Activated effector memory CD4-positive, alpha-beta T cell treated with Interleukin-2 at 50 U/mL for 16 hours (primary cell): ENCODE measurements around the gene BZW1.

Experiments used
- DNase-seq: peaks from one replicate; pipeline ENCODE4 v3.0.0-alpha.2; 2020

BZW1 gene

DNA sequence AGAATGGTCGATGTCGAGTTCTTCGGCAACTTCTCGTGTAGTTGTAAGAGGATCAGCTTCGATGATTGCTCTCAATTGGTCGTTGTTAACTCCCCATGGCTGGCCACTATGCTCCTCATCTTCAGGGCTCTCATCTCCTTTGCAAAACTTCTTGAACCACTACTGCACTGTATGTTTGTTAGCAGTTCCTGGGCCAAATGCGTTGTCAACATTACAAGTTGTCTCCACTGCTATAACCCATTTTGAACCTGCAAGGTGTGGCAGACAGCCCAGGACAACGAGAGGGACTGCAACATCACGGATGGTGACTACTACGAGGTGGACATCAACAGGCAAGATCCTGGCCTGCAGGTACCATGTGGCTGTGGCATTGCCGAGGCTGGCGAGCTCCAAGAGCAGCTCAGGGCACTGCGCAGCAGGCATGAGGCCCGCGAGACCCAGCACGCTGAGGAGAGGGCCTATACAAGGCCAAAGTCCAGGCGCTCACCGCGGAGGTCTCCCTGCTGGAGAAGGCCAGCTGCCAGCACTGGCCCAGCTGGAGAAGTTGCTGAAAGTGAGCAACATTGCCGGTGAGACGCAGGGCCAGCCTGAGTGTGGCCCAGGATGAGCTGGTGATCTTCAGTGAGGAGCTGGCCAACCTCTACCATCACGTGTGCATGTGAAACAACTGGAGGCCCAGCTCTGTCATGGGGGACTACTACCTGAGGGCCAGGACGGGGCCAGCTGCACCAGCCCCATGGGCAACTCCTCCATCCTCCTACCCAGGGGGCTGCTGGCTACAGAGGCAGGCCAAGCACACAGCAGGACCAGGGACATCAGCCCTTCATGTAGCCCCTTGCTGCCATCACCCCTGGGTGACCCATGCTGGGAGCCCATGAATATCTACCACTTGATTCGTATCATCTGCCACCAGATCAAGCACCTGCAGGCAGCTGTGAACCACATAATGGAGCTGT, 32.6 kb downstream of the BZW1 start:
- DNase-seq = no peak

DNA sequence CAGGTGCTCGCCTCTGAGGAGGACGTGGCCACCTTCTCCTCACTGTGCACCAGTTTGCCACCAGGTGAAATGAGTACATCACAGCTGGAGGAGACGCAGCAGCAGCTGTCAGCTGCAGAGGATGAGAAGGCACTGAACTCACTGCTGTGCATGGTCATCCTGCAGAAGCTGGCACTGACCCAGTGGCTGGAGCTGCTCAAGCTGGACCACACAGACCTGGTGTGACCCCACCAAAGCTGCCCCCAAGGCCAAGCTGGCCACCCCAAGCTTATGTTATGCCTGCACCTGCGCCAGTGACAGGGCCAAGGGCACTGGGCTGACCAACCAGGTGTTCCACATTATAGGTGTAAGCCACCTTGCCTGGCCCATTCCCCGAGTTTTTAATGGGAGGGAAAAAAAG, 33.5 kb downstream of the BZW1 start:
- no peak for DNase-seq

DNA sequence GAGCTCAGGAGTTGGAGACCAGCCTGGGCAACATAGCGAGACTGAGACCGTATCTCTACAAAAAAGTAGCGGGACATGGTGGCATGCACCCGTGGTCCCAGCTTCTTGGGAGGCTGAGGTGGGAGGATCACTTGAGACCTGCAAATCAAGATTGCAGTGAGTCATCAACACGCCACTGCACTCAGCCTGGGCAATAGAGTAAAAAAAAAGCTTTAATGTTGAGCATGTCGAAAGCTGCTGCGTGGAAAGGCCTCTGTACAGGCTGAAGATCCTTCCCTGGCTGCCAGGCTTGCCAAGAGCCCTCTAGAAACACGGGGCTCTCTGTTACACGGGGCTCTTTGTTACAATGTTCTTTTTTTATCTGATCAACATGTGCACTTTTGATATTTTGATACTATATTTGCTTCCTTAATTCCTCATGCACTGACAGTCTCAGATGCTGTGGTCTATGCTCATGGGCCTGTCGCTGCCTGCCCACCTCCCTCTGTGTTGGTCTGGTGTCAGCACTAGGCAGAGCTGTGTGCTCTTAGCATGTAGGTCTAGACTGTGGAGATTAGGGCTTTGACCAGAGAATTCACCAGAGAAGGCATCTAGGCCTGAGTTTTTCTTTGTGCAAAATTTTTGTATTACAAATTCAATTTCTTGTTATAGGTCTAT, 34.1 kb downstream of the BZW1 start:
- DNase-seq = no peak

DNA sequence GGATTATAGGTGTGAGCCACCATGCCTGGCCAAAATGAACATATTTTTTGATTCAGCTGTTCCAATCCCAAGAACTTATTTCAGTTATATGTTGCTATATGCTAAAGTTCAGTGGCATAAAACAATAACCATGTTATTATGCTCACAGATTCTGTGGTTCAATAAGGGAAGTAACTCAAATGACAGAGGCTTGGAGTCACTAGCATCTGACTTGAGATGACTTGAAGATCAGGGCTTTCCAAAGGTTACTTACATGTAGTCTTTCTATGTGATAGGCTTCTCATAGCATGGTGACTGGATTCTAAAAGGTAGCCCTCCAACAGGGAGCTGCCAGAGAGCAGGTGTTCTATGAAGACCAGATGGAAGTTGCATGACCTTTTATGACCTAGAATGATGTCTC, 35.6 kb downstream of the BZW1 start:
- no peak for DNase-seq

DNA sequence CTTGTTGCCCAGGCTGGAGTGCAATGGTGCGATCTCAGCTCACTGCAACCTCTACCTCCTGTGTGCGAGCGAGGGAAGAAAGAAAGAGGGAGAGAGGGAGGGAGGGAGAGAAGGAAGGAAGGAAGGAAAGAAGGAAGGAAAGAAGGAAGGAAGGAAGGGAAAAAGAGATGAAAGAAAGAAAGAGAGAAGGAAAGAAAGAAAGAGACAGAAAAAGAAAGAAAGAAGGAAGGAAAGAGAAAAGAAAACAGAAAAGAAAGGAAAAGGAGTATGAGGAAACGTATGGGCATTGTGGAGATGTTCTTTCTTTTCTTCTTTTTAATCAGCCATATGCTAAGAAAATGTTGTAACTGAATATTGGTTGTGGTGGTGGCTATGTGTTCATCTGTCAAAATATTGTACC, 36.2 kb downstream of the BZW1 start:
- no peak for DNase-seq

DNA sequence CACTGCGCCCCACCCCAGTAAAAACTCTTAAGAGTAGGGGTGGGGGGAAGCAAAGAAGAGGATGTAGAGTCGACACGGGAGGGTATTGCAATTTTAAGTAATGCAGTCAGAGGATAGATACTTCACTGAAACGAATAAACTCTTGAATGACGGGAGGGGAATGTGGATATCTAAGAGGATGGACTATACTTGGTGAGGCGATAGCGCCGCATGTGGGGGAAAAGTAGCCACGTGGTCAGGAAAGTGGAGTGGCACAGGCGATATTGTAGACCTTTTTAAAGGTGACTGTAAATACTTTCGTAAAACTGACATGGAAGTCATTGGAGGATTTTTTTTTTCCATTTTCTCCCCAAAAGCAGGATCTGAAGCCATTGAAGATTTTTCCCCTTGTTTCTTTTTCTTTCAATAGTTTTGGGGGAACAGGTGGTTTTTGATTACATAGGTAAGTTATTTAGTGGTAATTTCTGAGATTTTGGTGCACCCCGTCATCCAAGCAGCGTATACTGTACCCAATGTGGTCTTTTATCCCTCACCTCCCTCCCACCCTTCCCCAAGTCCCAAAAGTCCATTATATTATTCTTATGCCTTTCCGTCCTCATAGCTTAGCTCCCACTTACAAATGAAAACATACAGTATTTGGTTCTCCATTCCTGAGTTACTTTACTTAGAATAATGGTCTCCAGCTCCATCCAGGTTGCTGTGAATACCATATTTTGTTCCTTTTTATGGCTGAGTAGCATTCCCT, 39.0 kb downstream of the BZW1 start:
- no peak for DNase-seq

DNA sequence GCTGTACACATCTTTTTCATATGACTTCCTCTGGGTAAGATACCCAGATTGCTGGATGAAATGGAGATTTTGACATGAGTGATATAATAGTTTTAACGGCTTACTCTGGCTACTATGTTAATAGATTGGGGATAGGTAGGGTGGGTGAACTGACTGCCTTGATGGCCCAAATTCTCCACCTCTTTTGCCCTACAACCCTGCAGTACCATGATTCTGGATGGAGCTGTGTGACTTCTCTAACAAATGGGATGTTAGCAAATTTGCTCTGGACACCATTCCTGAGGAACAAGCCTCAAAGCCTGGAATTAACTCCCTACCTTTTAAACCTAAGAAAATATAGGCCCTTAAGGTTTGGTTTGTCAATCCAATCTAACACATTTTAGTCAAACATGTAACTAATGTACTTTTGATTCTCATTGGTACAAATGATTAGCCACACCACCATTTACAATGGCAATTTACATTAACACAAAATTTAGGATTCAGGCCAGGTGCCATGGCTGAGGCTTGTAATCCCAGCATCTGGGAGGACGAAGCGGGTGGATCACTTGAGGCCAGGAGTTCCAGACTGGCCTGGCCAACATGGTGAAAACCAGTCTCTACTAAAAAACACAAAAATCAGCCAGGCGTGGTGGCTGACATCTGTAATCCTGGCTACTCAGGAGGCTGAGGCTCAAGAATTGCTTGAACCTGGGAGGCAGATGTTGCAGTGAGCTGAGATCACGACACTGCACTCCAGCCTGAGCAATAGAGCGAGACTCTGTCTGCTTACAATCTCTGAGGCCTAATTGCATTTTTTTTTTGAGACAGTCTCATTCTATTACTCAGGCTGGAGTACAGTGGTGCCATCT, 39.9 kb downstream of the BZW1 start:
- no peak for DNase-seq

DNA sequence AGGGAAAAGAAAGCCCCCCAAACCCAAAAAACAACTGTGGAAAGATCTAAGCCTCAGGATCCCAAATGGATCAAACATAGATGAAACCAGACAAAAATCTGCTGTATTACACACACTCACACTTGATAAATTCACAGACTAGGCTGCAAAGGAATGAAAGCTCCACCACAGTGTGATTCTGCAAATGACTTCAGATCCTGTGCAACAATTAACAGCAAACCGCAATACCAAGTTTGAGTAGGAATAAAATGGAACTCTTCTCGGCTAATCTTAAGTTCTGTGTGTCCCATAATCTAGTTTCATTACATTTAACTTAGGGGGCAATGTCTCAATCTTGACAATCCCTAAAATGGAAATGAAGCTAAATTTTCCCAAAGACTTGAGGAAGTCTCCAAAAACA, 40.9 kb downstream of the BZW1 start:
- DNase-seq = no peak

DNA sequence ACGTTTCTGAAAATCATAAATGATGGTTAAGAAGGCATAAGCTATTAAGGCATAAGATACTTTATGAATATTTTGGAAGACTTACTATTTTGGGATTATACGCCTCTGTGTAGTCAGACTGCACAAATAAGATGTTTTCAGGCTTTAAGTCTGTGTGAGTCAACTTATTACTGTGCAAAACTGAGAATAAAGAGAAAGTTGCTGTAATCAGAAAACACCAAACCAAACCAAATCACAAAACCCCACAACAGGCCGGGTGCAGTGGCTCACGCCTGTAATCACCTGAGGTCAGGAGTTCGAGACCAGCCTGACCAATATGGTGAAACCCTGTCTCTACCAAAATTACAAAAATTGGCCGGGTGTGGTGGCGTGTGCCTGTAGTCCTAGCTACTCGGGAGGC, 45.1 kb downstream of the BZW1 start:
- no peak for DNase-seq

DNA sequence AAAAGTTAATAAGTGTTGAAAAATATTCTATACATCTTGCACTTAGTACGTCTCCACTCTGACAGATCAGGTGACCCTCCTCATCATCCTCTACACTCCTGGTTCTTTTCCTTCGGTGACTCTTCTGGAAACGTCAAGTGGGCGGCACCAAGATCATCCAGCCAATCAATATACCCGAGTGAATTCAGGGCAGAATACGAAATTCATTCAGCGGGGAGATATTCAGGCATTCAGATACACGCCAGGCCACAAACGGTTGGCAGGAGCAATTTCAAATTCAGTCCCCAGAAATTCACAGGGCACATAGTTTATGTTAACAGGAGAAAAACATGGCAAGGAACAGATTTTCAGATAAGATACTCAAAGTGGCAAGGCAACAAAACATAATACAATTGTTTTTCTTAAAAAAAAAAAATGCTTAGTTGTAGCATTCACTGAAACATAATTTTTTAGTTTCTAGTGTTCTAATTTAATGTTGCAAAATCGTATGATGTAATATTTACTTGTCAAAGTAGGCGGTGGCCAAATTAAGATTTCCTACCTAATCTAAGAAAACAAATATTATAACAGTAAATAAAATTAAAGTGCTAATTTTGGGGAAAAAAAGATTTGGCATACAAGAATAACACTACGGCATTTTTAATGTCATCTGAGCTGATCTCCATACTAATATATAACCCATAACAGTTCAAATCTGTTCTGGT, 48.5 kb downstream of the BZW1 start:
- no peak for DNase-seq

DNA sequence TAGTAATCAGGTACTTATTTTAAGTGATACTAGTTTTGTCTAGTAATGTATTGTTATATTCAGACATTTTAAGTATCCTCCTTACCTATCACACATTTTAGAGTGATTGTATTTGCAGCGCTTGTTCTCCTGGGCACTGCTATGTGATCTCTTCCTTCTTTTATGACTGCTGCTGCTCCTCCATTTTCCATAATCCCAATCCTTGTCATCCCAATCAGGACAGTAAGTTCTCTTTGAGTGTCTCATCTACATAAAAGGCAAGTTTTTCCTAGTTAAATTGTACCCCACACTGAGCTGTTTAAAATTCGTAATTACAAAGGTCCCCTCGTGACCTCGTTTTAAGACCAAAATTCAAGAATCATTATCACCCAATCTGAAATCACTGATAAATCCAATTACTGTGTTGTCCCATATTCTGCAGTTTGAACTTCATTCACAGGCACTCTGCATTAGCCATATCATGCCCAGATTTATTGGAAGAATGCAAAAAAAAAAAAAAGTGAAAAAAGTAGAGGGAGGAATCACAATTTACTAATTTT, 50.0 kb downstream of the BZW1 start:
- no peak for DNase-seq

DNA sequence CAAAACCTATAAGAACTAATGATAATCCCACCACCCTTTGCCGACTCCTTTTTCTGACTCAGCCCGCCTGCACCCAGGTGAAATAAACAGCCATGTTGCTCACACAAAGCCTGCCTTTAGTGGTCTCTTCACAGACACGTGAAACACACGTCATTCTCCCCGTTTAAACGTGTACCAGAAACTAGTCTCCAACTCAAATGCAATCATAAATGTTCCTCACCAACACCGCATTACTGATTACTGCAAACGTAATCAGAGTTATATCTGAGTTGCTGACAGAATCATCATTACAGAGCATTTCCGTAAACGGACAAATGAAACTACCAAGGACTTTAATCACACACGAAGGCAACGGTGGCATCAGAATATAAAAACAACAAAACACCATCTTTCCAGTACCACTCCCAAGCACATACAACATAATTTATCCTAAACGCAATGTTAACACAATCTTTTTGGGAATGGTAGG, 50.9 kb downstream of the BZW1 start:
- peak; percentile 18 for DNase-seq

DNA sequence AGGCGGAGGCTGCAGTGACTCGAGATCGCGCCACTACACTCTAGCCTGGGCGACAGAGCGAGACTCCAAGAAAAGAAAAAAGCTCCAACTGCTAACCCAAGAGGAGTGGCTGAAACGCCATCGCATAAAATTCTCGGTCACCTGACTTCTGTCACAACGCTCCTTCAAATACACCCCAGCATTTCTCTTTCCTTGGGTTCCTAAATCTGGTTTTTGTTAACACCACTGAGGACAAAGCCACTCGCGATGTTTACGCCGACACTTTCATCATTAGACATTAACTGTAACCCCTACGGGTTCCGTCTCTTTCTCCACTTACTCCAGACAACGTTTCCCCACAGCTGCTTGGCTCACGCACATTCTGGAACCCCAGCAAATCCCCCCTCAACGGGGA, 52.1 kb downstream of the BZW1 start:
- DNase-seq = no peak

DNA sequence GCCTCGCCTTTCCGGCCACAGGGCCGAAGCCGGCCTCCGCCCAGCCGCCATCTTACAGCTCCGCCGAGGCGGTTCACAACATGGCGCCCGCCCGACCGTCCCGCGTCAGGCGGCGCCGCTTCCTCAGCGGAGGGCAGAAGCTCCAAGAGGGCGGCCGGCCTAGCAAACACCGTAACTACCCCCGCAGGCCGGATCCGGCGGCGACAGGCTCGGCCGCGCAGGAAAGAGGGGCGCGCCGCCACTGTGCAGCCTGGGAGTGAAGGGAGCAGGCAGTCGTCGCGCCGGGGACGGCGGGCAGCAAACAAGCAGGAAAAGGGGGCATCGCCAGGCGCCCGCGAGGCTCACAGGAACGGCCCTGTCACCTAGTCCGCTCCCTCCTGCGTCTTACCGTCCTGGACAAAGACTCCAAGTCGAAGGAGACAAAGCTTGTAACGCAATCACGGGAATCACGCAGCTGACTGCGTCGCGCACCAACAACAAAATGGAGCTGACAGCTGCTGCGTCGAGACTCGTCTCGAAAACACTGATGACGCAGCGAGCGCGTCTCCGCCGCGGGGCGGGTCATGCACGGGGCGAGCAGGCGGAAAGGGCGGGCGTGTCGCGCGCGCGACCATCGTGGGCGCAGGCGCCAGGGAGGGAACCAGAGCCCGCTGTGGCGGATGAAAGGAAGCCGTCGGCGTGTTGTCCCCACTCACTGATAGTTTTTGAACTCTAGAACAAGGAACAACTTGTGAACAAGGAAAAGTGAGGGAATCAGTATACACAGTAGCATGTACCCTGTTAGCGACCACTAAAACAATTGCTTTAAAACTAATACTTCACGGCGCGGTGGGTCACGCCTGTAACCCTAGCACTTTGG, 52.7 kb downstream of the BZW1 start, which contains the start of gene CLK1:
TSS of gene CLK1 (minus strand) at position 483 of the 859 bp plus-strand sequence. CDS start 2,796 bp downstream, outside the sequence.
- peak; percentile 95 for DNase-seq

DNA sequence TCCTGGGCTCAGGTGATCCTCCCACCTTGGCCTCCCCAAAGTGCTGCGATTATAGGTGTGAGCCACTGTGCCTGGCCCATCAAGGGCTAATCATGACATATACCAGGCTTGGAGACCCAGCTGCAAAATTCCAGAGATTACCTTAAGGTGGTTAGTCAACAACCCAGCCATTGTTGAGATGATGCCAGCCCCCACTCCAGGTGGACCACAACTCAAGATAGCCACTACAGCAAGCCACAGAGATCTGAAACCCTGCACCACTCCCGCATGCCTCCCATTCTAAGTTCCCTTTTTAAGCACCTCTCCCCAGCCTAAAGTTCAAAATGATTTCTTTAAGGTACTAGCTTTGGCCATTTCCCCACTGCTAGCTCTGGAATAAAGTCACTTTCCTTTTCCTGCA, 57.3 kb downstream of the BZW1 start:
- DNase-seq = no peak

DNA sequence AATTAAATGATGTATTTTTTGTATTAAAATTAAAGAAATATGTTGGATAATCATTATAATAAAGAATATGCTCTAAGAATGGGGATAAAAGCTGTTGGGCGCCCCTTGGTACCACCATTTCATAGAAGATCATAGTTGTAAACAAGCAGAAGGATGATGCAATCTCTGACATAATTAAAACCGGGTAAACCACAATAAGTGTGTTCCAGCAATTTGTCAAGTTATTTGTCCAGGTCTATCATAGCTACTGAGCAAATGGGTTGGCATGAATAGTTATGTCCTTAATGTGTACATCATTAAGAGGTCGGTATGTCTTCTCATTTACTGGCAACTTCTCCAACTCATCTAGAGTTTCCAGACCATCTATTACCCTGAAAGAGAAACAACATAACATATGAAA, 59.4 kb downstream of the BZW1 start:
- DNase-seq = no peak

DNA sequence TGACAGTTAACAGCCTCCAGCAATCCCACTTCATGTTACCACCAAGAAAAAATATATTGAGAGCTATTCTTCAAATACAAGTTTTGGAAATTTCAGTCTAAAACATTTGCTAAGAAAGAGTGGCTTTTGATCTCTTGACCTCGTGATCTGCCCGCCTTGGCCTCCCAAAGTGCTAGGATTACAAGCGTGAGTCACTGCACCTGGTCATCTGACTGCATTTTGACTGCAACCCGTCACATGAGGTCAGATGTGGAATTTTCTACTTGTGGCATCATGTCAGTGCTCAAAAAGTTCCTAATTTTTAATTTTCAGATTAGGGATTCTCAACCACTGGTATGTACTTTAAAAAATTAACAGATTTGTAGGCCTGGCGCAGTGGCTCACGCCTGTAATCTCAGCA, 61.9 kb downstream of the BZW1 start:
- no peak for DNase-seq
